C4-2B (cell line): ENCODE data around the gene OPCML.

Experiments used
- H3K27ac ChIP-seq: fragments of 450-650 bp; 2 replicates; pipeline ENCODE4 v1.5.1; 2017
- CTCF ChIP-seq: fragments of 450-650 bp; conservative IDR thresholded peaks from 2 replicates; pipeline ENCODE4 v1.5.1; 2017; ENCODE audit warnings: mild to moderate bottlenecking
- ZFX ChIP-seq: fragments of 450-650 bp; IDR thresholded peaks from 2 replicates; pipeline ENCODE4 v1.6.1; 2017

OPCML gene

GRCh38 chr11:132704781-132705375 is 827.4 kb downstream of the OPCML start:
- no peak overlapping the region for H3K27ac ChIP-seq
- TF ChIP-seq CTCF (no peak), ZFX (no peak)

GRCh38 chr11:132692891-132693290 is 839.4 kb downstream of the OPCML start:
- TF ChIP-seq CTCF (no peak), ZFX (no peak)
- H3K27ac ChIP-seq: no peak overlapping the region

- H3K27ac ChIP-seq: no peak overlapping the region
- TF ChIP-seq CTCF (no peak), ZFX (no peak)
Observed at GRCh38 chr11:132691848-132692550, 840.3 kb downstream of the OPCML start.

GRCh38 chr11:132686886-132687285 is 845.4 kb downstream of the OPCML start:
- TF ChIP-seq ZFX (no peak), CTCF (no peak)
- no peak overlapping the region for H3K27ac ChIP-seq

- TF ChIP-seq CTCF (no peak), ZFX (no peak)
- H3K27ac ChIP-seq: no peak overlapping the region
Observed at GRCh38 chr11:132685174-132685611, 847.1 kb downstream of the OPCML start.

GRCh38 chr11:132683602-132684001 is 848.7 kb downstream of the OPCML start:
- H3K27ac ChIP-seq: no peak overlapping the region
- TF ChIP-seq ZFX (no peak), CTCF (no peak)

- no peak for TF ChIP-seq CTCF
- no peak overlapping the region for H3K27ac ChIP-seq
Observed at GRCh38 chr11:132681971-132682370, 850.3 kb downstream of the OPCML start.
